Pancreas (tissue), 10 donors: Measurements from ENCODE around the gene CPNE9. TPM values are rescaled to one million over a fixed set of nuclear protein-coding genes. Genes with fewer than 3 reads are reported as not detected.
A peak's percentile ranks its signal among the peaks of the same experiment; 100 is the strongest.

Experiments
- ATAC-seq, 4 donors: fragments of 200-7000 bp; cut with Tn5 transposase; one replicate each; pipeline versions ENCODE4 v1.8.0 to v1.9.1; 2020; ENCODE audit warnings: mild to moderate bottlenecking in 4 of 4, moderate library complexity in 4 of 4
- DNase-seq, 6 donors: peaks; one replicate each; pipeline ENCODE4 v3.0.0-alpha.2; 2020
- FAIRE-seq: peaks from 2 replicates; lab custom pipeline; 2012; peaks lifted over from hg19 to GRCh38; lab: Jason Lieb, UNC
- H3K27ac ChIP-seq, 4 donors: fragments of 200-600 bp; sonication (generic); 1 replicate in 3 of 4; 2 replicates in 1 of 4; pipeline versions ENCODE4 v1.5.0 to v1.8.0; 2020
- H3K27me3 ChIP-seq, 4 donors: fragments of 200-600 bp; one replicate each; pipeline ENCODE4 v1.8.0; 2021
- H3K36me3 ChIP-seq, 3 donors: fragments of 200-600 bp; sonication (generic) in 1 of 3; one replicate each; pipeline versions ENCODE4 v1.5.0 to v1.8.0; 2020 to 2021
- H3K4me1 ChIP-seq, 3 donors: fragments of 200-600 bp; one replicate each; pipeline ENCODE4 v1.8.0; 2021
- H3K4me3 ChIP-seq, 4 donors: fragments of 200-600 bp; sonication (generic) in 2 of 4; one replicate each; pipeline versions ENCODE4 v1.5.0 to v1.8.0; 2020 to 2021
- H3K9me3 ChIP-seq, 4 donors: fragments of 200-600 bp; one replicate each; pipeline ENCODE4 v1.8.0; 2021
- WGBS, 2 donors: extraction: QIAGEN DNeasy Blood & Tissue Kit; methylation state at CpG; one replicate each; pipeline ENCODE4 v1.1.7; 2013; 5-methylcytosine and 5-hydroxymethylcytosine counted together
- intact Hi-C, 3 donors: fragments of 100-400 bp; cut with DNase I; formaldehyde crosslinking; loops; one replicate each; pipeline versions ENCODE4 v1.11.1 to v1.14.2; 2022
- polyA plus RNA-seq, 2 donors: library from polyadenylated mRNA; stranded (reverse); fragments of 200-250 nt; gene quantifications; one replicate each; pipeline ENCODE4 v1.2.3, GENCODE V29; 2013
- total RNA-seq, 6 donors: library from RNA; stranded (reverse); fragmentation: NEBNext Ultra II Directional in 4 of 6; extraction: Animal tissue kit (Norgen Biotek cat#: 25700) in 4 of 6; gene quantifications; one replicate each; pipeline versions ENCODE4 v1.2.1 to v1.2.4, GENCODE V29; 2021 to 2023
- TF ChIP-seq, protein P1 (sequence below), 4 donors: fragments of 200-600 bp; sonication (generic) in 3 of 4; IDR thresholded peaks; one replicate each; pipeline versions ENCODE4 v1.5.0 to v1.8.0; 2021; ENCODE audit warnings: antibody characterized with exemption in 4 of 4
- donor health status: healthy with polysubstance abuse.
- donor health status: DM: no; HTN: no; CAD: no; lungs with moderate emphysema.
- donor health status: DM: no; HTN: no; CAD: no.
- donor health status: control.
- donor health status: control.
- donor health status: Bipolar disorder and iron deficiency.
- donor health status: DM: yes; HTN: yes; CAD: no.
- donor health status: DM: no; HTN: no; CAD: no.
- donor health status: DM: no; HTN: no; CAD: no.
- donor health status: DM: yes; HTN: yes; CAD: no.

Gene CPNE9
- total and polyA plus RNA-seq, 8 donors, result 0.12 to 0.85 (median 0.19) TPM; not detected in 3

DNA sequence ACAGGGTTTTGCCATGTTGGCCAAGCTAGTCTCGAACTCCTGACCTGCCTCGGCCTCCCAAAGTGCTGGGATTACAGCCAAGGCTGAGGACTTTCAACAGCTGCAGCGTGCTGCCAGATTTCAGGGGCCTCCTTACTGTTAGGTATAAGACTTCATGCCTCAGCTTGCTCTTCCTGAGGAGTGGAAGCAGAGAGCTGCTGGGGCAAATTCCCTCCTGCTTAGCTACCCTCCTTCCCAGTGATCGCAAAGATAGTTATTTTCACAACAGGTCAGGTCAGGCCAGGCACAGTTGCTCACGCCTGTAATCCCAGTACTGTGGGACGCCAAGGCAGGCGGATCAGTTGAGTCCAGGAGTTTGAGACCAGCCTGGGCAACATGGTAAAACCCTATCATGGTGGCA is 2.6 kb upstream of the CPNE9 start:
- DNase-seq, result no peak
- no peak overlapping the region for H3K27ac ChIP-seq
- intact Hi-C loops, result no loop called here
- FAIRE-seq, result no peak
- 91 to 95% methylated on average over 7 of the region's 7 CpGs for WGBS, 2 donors
- no peak for ATAC-seq
- no peak overlapping the region for H3K4me3 ChIP-seq
- peaks cover 0 to 9% (median 7%) of the 10 kb centered on the region in 3 donors for H3K36me3 ChIP-seq
- no peaks in the 10 kb centered on the region for H3K27me3 ChIP-seq
- H3K4me1 ChIP-seq, result peaks cover 0 to 11% (median 0%) of the 10 kb centered on the region in 3 donors
- TF ChIP-seq, protein P1, sequence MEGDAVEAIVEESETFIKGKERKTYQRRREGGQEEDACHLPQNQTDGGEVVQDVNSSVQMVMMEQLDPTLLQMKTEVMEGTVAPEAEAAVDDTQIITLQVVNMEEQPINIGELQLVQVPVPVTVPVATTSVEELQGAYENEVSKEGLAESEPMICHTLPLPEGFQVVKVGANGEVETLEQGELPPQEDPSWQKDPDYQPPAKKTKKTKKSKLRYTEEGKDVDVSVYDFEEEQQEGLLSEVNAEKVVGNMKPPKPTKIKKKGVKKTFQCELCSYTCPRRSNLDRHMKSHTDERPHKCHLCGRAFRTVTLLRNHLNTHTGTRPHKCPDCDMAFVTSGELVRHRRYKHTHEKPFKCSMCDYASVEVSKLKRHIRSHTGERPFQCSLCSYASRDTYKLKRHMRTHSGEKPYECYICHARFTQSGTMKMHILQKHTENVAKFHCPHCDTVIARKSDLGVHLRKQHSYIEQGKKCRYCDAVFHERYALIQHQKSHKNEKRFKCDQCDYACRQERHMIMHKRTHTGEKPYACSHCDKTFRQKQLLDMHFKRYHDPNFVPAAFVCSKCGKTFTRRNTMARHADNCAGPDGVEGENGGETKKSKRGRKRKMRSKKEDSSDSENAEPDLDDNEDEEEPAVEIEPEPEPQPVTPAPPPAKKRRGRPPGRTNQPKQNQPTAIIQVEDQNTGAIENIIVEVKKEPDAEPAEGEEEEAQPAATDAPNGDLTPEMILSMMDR (IDR thresholded peaks at IDR 0.05), result no peak
- no peaks in the 10 kb centered on the region for H3K9me3 ChIP-seq

DNA sequence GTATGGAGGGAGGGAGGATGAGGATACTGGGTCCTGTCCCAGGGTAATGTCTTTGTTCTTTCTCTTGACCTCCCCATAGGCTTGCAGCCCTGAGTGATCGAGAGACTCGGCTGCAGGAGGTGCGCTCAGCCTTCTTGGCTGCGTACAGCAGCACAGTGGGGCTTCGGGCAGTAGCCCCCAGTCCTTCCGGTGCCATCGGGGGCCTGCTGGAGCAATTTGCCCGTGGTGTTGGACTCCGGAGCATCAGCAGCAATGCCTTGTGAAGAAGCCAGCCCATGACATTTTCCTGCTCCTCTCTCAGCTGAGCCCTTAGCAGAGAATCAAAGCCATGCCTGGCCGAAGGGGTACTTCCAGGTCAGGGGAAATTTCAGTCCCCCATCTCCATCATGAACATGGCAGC is 1.9 kb upstream of the CPNE9 start:
- ATAC-seq, result no peak
- Histone ChIP-seq H3K9me3 (no peaks in the 10 kb centered on the region), H3K4me3 (no peak overlapping the region), H3K4me1 (peaks cover 0 to 11% (median 0%) of the 10 kb centered on the region in 3 donors), H3K27ac (no peak overlapping the region), H3K27me3 (no peaks in the 10 kb centered on the region), H3K36me3 (peaks cover 0 to 9% (median 7%) of the 10 kb centered on the region in 3 donors)
- intact Hi-C loops, result no loop called here
- TF ChIP-seq, protein P1 (IDR thresholded peaks at IDR 0.05), result no peak
- 93 to 95% methylated on average over 10 of the region's 10 CpGs for WGBS, 2 donors
- FAIRE-seq, result no peak
- no peak for DNase-seq

DNA sequence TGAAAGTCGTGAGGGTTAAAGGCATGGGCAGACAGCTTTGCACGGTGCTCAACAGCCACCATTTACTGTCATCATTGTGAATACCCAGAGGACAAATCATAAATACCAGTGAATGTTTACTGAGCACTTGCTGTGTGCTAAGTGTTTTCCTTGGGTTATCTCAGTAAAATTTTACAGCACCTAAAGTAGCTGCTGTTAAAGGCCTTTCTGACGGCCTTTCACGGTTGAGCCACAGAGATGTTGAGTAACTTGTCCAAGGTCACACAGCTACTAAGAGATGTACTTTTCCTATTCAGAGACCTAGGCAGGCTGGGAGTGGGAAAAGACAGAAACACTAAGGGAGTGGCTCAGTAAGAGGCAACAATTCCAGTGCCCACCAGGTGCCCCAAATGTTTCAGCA is 393 bp upstream of the CPNE9 start:
- FAIRE-seq (no peak), DNase-seq (no peak), ATAC-seq (no peak)
- peaks cover 0 to 11% (median 0%) of the 10 kb centered on the region in 3 donors for H3K4me1 ChIP-seq
- peaks cover 0 to 3% (median 0%) of the 10 kb centered on the region in 3 donors for H3K36me3 ChIP-seq
- H3K27ac ChIP-seq, result no peak overlapping the region
- WGBS, 2 donors, result 71 to 73% methylated on average over 4 of the region's 4 CpGs
- intact Hi-C loops, result no loop called here
- no peak overlapping the region for H3K4me3 ChIP-seq
- no peaks in the 10 kb centered on the region for H3K9me3 ChIP-seq
- no peaks in the 10 kb centered on the region for H3K27me3 ChIP-seq
- TF ChIP-seq, protein P1 (IDR thresholded peaks at IDR 0.05), result no peak

GRCh38 chr3:9704347-9705322 is 1.0 kb downstream of the CPNE9 start:
- DNase-seq (peak in 4 of 6 donors; percentile 39 to 77 (median 58)), FAIRE-seq (no peak), ATAC-seq (peak; percentile 61 to 90 (median 79))
- no peaks in the 10 kb centered on the region for H3K36me3 ChIP-seq
- no peaks in the 10 kb centered on the region for H3K27me3 ChIP-seq
- intact Hi-C loops, result no loop called here
- H3K4me1 ChIP-seq, result peaks cover 0 to 11% (median 0%) of the 10 kb centered on the region in 3 donors
- TF ChIP-seq, protein P1 (IDR thresholded peaks at IDR 0.05), result no peak
- peak overlapping the region in 2 of 4 donors; percentile 4 to 33 for H3K4me3 ChIP-seq
- H3K9me3 ChIP-seq, result no peaks in the 10 kb centered on the region
- WGBS, 2 donors, result 1 to 2% methylated on average over 59 to 62 of the region's 62 CpGs
- no peak overlapping the region for H3K27ac ChIP-seq
